GM12878 (cell line): ENCODE data around the gene RMC1. TPM values are rescaled to one million over a fixed set of nuclear protein-coding genes. Genes with fewer than 3 reads are reported as not detected.
A peak's percentile ranks its signal among the peaks of the same experiment; 100 is the strongest.

Experiments used
- ATAC-seq: fragments of 200-7000 bp; cut with Tn5 transposase; 3 replicates; pipeline ENCODE4 v1.9.1; 2020; ENCODE audit warnings: mild to moderate bottlenecking, moderate library complexity
- BruUV-seq: library from RNA; stranded (reverse); fragments of 400-500 nt; replicated peaks from 2 replicates; lab custom pipeline; 2021; lab: Mats Ljungman, UMichigan
- CTCF ChIA-PET: fragments of 300-600 bp; sonication (Branson Sonifier 250); formaldehyde crosslinking; extraction: SDS; loops from one replicate; lab custom pipeline; 2021; ENCODE audit warnings: inconsistent platforms; lab: Yijun Ruan, JAX
- POLR2A ChIA-PET: fragments of 350-600 bp; formaldehyde crosslinking; extraction: SDS; loops from one replicate; lab custom pipeline; 2021; ENCODE audit warnings: inconsistent platforms; lab: Charles Lee
- RAD21 ChIA-PET: fragments of 300-600 bp; sonication (Branson Sonifier 250); formaldehyde crosslinking; loops from one replicate; lab custom pipeline; 2023; ENCODE audit warnings: antibody characterized with exemption; ENCODE audit not compliant: unreplicated experiment; lab: Charles Lee
- SMC1A ChIA-PET: fragments of 300-600 bp; sonication (Branson Sonifier 250); formaldehyde crosslinking; loops from one replicate; lab custom pipeline; 2023; ENCODE audit not compliant: unreplicated experiment, uncharacterized antibody; lab: Charles Lee
- DNase-seq: peaks from one replicate; pipeline ENCODE4 v3.0.0-alpha.2; 2011; ENCODE audit warnings: low read depth, low spot score
- FAIRE-seq: peaks from 3 replicates; lab custom pipeline; 2011; peaks lifted over from hg19 to GRCh38; lab: Jason Lieb, UNC
- H2AFZ ChIP-seq: 2 replicates; pipeline ENCODE4 v1.6.0; 2011; ENCODE audit warnings: low read depth, low read length, control low read depth; ENCODE audit not compliant: control insufficient read depth
- H3K27ac ChIP-seq: 2 replicates; pipeline ENCODE4 v1.5.1; 2011; ENCODE audit warnings: control low read depth; ENCODE audit not compliant: control insufficient read depth, insufficient read depth
- H3K27me3 ChIP-seq, 2 experiments: replicated peaks in 1 of 2; 2 replicates each; pipeline versions ENCODE4 v1.6.0 to v1.6.1; 2011; ENCODE audit warnings: low read length in 1 of 2; ENCODE audit not compliant: control insufficient read depth in 2 of 2, insufficient read depth in 2 of 2
- H3K36me3 ChIP-seq, 2 experiments: 2 replicates each; pipeline ENCODE4 v1.5.1; 2011; ENCODE audit warnings: low read length in 1 of 2; ENCODE audit not compliant: control insufficient read depth in 2 of 2, insufficient read depth in 2 of 2
- H3K4me1 ChIP-seq: 2 replicates; pipeline ENCODE4 v1.6.1; 2011; ENCODE audit warnings: mild to moderate bottlenecking, low read length, moderate library complexity, mixed read lengths; ENCODE audit not compliant: control insufficient read depth, insufficient read depth
- H3K4me2 ChIP-seq: 2 replicates; pipeline ENCODE4 v1.6.0; 2011; ENCODE audit warnings: control low read depth; ENCODE audit not compliant: control insufficient read depth, insufficient read depth
- H3K4me3 ChIP-seq: fragments of 200-600 bp; sonication (generic); 2 replicates; pipeline ENCODE4 v1.5.1; 2016
- H3K79me2 ChIP-seq: 2 replicates; pipeline ENCODE4 v1.6.0; 2011; ENCODE audit warnings: low read length; ENCODE audit not compliant: control insufficient read depth, insufficient read depth
- H3K9ac ChIP-seq: 2 replicates; pipeline ENCODE4 v1.8.0; 2011; ENCODE audit warnings: low read length, control low read depth, mixed read lengths; ENCODE audit not compliant: control insufficient read depth, insufficient read depth
- H3K9me3 ChIP-seq: replicated peaks from 3 replicates; pipeline ENCODE4 v1.5.1; 2011; ENCODE audit warnings: mild to moderate bottlenecking, low read length; ENCODE audit not compliant: control insufficient read depth, insufficient read depth
- H4K20me1 ChIP-seq: 2 replicates; pipeline ENCODE4 v1.6.0; 2011; ENCODE audit not compliant: control insufficient read depth, insufficient read depth
- CEBPB ChIP-seq, 2 experiments: fragments of 150-350 bp in 1 of 2; IDR thresholded peaks; 2 replicates each; pipeline ENCODE4 v1.6.1; 2012 to 2014; ENCODE audit warnings: low read depth in 2 of 2, low read length in 2 of 2, borderline replicate concordance in 1 of 2, inconsistent platforms in 1 of 2
- CHD1 ChIP-seq: IDR thresholded peaks from 2 replicates; pipeline ENCODE4 v1.6.1; 2012; ENCODE audit warnings: low read depth, low read length, improper control_type of control experiment
- CREB1 ChIP-seq: IDR thresholded peaks from 2 replicates; pipeline ENCODE4 v1.6.1; 2012; ENCODE audit warnings: low read depth, mild to moderate bottlenecking, inconsistent platforms
- DPF2 ChIP-seq: fragments of 450-650 bp; IDR thresholded peaks from 2 replicates; pipeline ENCODE4 v1.6.1; 2017; ENCODE audit warnings: mild to moderate bottlenecking
- HDAC6 ChIP-seq: fragments of 200-600 bp; sonication (generic); IDR thresholded peaks from one replicate; pipeline ENCODE4 v1.8.0; 2017; ENCODE audit warnings: antibody characterized with exemption; ENCODE audit not compliant: unreplicated experiment
- KLF5 ChIP-seq: fragments of 450-650 bp; IDR thresholded peaks from 2 replicates; pipeline ENCODE4 v1.6.1; 2014; ENCODE audit warnings: mild to moderate bottlenecking; ENCODE audit not compliant: partially characterized antibody
- NR2F1 ChIP-seq: fragments of 450-650 bp; conservative IDR thresholded peaks from 2 replicates; pipeline ENCODE4 v1.6.1; 2017; ENCODE audit warnings: mild to moderate bottlenecking
- PAX8 ChIP-seq: fragments of 450-650 bp; IDR thresholded peaks from 2 replicates; pipeline ENCODE4 v1.6.1; 2017; ENCODE audit warnings: mild to moderate bottlenecking, moderate library complexity
- POLR2AphosphoS2 ChIP-seq: IDR thresholded peaks from 2 replicates; pipeline ENCODE4 v1.6.1; 2011; ENCODE audit warnings: low read depth, mild to moderate bottlenecking, low read length, improper control_type of control experiment, moderate library complexity
- POLR2AphosphoS5 ChIP-seq: IDR thresholded peaks from 2 replicates; pipeline ENCODE4 v1.6.1; 2011; ENCODE audit warnings: mild to moderate bottlenecking, low read length, inconsistent platforms
- SIN3A ChIP-seq: IDR thresholded peaks from 2 replicates; pipeline ENCODE4 v1.6.1; 2012; ENCODE audit warnings: low read depth, low read length, improper control_type of control experiment
- SIX5 ChIP-seq: IDR thresholded peaks from 2 replicates; pipeline ENCODE4 v1.6.1; 2011; ENCODE audit warnings: mild to moderate bottlenecking, low read depth, low read length, moderate library complexity; ENCODE audit not compliant: severe bottlenecking
- SMAD1 ChIP-seq: fragments of 450-650 bp; IDR thresholded peaks from 2 replicates; pipeline ENCODE4 v1.6.1; 2018; ENCODE audit warnings: mild to moderate bottlenecking, low read depth; ENCODE audit not compliant: partially characterized antibody
- TBL1XR1 ChIP-seq: IDR thresholded peaks from 2 replicates; pipeline ENCODE4 v1.6.1; 2012; ENCODE audit warnings: low read depth, low read length, improper control_type of control experiment
- ZNF384 ChIP-seq: IDR thresholded peaks from 2 replicates; pipeline ENCODE4 v1.6.1; 2012; ENCODE audit warnings: low read depth, mild to moderate bottlenecking, low read length, improper control_type of control experiment, borderline replicate concordance
- WGBS: methylation state at CpG from one replicate; pipeline ENCODE4 v1.1.6; 2016; ENCODE audit warnings: low lambda C conversion rate; ENCODE audit not compliant: insufficient replicate concordance, insufficient coverage; ENCODE audit errors: missing lambda C conversion rate; 5-methylcytosine and 5-hydroxymethylcytosine counted together
- in situ Hi-C: fragments of 300-500 bp; cut with MboI; formaldehyde crosslinking; loops from 9 replicates; pipeline ENCODE4 v1.14.3; 2018; ENCODE audit warnings: mixed read lengths
- intact Hi-C: fragments of 100-400 bp; cut with micrococcal nuclease; formaldehyde crosslinking; loops from one replicate; pipeline ENCODE4 v1.14.2; 2022; ENCODE audit not compliant: unreplicated experiment
- polyA plus RNA-seq, 11 experiments: library from polyadenylated mRNA; depleted of rRNA in 4 of 11; unstranded in 6 of 11; stranded (reverse) in 5 of 11; fragments of >200 nt; fragmentation: Nextera tagmentation in 4 of 11; fragmentation: Illumina TruSeq in 1 of 11; extraction: Ambion mirVana in 4 of 11; extraction: Trizol in 1 of 11; gene quantifications; 1 replicate in 1 of 11; 2 replicates in 10 of 11; pipeline versions ENCODE4 v1.2.1 to v1.2.3, GENCODE V29; 2011 to 2016; ENCODE audit warnings: inconsistent platforms in 2 of 11, missing spikeins in 2 of 11, low read depth in 1 of 11
- total RNA-seq, 4 experiments: library from RNA; depleted of rRNA in 3 of 4; stranded (reverse); fragments of >200 nt in 3 of 4; fragmentation: Illumina TruSeq in 1 of 4; extraction: Trizol in 1 of 4; gene quantifications; 2 replicates each; pipeline versions ENCODE4 v1.2.1 to v1.2.3, GENCODE V29; 2013 to 2021
- TF ChIP-seq, protein P1 (sequence below): fragments of 450-650 bp; IDR thresholded peaks from 2 replicates; pipeline ENCODE4 v1.6.1; 2017; ENCODE audit warnings: antibody characterized with exemption, mild to moderate bottlenecking, moderate library complexity

RMC1 gene
- total and polyA plus RNA-seq, 10 of the 15 experiments (the other 5 are each of a cell fraction or from before 2014, with no cell fraction given) = 8.4 to 57.6 (median 42.5) TPM

DNA sequence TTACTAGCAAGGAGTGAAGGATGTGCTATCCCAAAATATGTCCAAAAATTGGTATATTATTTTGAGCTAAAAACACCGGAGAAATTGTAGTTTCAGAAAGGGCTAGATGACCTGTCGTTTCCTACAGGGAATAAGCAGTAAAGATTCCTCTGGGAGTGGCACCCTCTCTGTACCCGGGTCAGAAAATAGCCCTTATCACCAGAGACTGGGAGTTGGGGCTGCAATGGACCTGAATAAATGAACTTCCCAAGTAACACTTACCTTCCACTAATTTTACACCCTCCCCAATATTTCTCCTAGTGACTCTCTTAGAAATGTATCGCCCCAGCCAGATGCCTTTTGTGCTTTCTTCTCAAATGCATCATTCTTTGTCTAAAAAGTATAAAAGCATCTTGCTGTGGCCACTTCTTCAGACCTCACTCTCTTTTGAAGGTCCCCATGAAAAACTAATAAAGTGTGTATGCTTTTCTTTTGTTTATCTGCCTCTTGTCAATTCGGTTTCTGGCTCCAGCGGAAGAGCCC lies 734 bp upstream of the RMC1 start:
- no peak for ATAC-seq
- DNase-seq = no peak
- ChIA-PET CTCF (interaction anchor here (1.0 to 4.2 kb wide), 10 partner anchors 11 to 275 kb away, joined by 3 to 17 read pairs (median 3); partner anchors contain the start of gene RIOK3), RAD21 (interaction anchor here (0.9 to 2.3 kb wide), 5 partner anchors 15 to 368 kb away, joined by 3 to 10 read pairs (median 3); no protein-coding TSS in a partner anchor), POLR2A (interaction anchor here (0.6 to 2.1 kb wide), 10 partner anchors 10 to 369 kb away, joined by 3 to 8 read pairs (median 3); no protein-coding TSS in a partner anchor), SMC1A (interaction anchor here (0.8 to 3.8 kb wide), 9 partner anchors 12 to 116 kb away, joined by 3 to 18 read pairs (median 4); partner anchors contain the start of gene RIOK3)
- Histone ChIP-seq H3K4me2 (peak overlapping the region; percentile 94), H3K79me2 (peaks cover 32% of the 10 kb centered on the region), H2AFZ (peak overlapping the region; percentile 95), H3K27me3 (no peaks in the 10 kb centered on the region), H3K4me1 (peaks cover 23% of the 10 kb centered on the region), H3K27ac (peak overlapping the region; percentile 94), H3K36me3 (peaks cover 0 to 4% of the 10 kb centered on the region in 2 experiments; a peak in 1 of 4 replicates), H3K9me3 (no peaks in the 10 kb centered on the region), H4K20me1 (no peaks in the 10 kb centered on the region), H3K9ac (peak overlapping the region; percentile 93), H3K4me3 (peak overlapping the region; percentile 96)
- TF ChIP-seq SIN3A (no peak), ZNF384 (no peak), CREB1 (no peak), DPF2 (no peak), TBL1XR1 (no peak), NR2F1 (no peak), CEBPB (IDR thresholded peaks at IDR 0.05; ENCODE audit: borderline replicate concordance in 1 of 2, low read depth in 2 of 2, low read length in 2 of 2) (no peak), POLR2AphosphoS2 (no peak; the same call in 1 of the 2 replicates), CHD1 (no peak), PAX8 (no peak), HDAC6 (no peak), POLR2AphosphoS5 (no peak), SIX5 (no peak), KLF5 (no peak), SMAD1 (no peak)
- TF ChIP-seq, protein P1, sequence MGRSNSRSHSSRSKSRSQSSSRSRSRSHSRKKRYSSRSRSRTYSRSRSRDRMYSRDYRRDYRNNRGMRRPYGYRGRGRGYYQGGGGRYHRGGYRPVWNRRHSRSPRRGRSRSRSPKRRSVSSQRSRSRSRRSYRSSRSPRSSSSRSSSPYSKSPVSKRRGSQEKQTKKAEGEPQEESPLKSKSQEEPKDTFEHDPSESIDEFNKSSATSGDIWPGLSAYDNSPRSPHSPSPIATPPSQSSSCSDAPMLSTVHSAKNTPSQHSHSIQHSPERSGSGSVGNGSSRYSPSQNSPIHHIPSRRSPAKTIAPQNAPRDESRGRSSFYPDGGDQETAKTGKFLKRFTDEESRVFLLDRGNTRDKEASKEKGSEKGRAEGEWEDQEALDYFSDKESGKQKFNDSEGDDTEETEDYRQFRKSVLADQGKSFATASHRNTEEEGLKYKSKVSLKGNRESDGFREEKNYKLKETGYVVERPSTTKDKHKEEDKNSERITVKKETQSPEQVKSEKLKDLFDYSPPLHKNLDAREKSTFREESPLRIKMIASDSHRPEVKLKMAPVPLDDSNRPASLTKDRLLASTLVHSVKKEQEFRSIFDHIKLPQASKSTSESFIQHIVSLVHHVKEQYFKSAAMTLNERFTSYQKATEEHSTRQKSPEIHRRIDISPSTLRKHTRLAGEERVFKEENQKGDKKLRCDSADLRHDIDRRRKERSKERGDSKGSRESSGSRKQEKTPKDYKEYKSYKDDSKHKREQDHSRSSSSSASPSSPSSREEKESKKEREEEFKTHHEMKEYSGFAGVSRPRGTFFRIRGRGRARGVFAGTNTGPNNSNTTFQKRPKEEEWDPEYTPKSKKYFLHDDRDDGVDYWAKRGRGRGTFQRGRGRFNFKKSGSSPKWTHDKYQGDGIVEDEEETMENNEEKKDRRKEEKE = no peak
- TSS peak; percentile 90 for BruUV-seq
- WGBS = 13% methylated on average over 6 of the region's 6 CpGs
- in situ Hi-C loops (no loop called here), intact Hi-C loops (loop anchor here (5.0 to 10.0 kb wide), 5 partner anchors 50 to 708 kb away; partner anchors contain the start of genes RBBP8 and RIOK3)
- FAIRE-seq = no peak
